ENCODE measurements around the gene XCR1.

Gene XCR1

DNA sequence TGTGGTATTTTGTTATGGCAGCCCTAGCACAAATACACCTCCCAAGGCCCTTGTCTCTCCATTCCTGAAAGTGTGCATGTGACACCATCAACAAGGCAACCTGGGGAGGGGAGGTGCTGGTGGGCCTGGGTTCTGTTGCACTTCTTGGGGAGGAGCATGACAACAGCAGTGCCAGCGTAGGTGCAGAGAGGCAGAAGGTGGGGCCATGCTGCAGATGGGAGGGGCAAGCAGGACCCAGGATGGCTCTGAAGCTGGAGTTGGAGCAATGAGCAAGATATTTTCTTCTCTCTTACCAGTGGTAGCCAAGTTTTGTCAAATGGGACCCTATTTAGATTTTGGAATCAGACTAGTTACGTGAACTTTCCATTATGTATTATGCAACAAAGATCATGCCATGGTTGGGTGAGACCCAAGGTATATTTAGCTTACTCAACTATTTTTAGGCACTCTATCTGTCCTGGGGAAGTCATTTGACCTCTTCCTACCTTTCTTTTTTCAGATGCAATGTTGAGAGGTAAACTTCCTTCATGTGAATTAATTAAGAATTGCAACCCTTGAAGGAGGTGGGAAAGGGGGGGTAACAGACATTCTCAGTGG is 35.1 kb downstream of the XCR1 start:
- POLR2A ChIA-PET = interaction anchor here (0.6 to 0.9 kb wide), 4 partner anchors 8 to 915 kb away, joined by 3 to 4 read pairs (median 4); partner anchors contain the start of gene CXCR6
- CTCF ChIA-PET = interaction anchor here (0.6 kb wide), 1 partner anchor 53 kb away, joined by 4 read pairs; no protein-coding TSS in a partner anchor
- no peak overlapping the region for H3K4me3 ChIP-seq (ENCODE audit: low read depth, low read length)
- TF ChIP-seq, protein P1, sequence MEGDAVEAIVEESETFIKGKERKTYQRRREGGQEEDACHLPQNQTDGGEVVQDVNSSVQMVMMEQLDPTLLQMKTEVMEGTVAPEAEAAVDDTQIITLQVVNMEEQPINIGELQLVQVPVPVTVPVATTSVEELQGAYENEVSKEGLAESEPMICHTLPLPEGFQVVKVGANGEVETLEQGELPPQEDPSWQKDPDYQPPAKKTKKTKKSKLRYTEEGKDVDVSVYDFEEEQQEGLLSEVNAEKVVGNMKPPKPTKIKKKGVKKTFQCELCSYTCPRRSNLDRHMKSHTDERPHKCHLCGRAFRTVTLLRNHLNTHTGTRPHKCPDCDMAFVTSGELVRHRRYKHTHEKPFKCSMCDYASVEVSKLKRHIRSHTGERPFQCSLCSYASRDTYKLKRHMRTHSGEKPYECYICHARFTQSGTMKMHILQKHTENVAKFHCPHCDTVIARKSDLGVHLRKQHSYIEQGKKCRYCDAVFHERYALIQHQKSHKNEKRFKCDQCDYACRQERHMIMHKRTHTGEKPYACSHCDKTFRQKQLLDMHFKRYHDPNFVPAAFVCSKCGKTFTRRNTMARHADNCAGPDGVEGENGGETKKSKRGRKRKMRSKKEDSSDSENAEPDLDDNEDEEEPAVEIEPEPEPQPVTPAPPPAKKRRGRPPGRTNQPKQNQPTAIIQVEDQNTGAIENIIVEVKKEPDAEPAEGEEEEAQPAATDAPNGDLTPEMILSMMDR (IDR thresholded peaks at IDR 0.05; ENCODE audit: insufficient read depth, low read length, missing control alignments) = no peak
- no peak for DNase-seq (ENCODE audit: low read depth, low spot score)

- POLR2A ChIA-PET = no interaction called here
- H3K4me3 ChIP-seq (ENCODE audit: low read depth, low read length) = no peak overlapping the region
- CTCF ChIA-PET = interaction anchor here (0.7 kb wide), 1 partner anchor 88 kb away, joined by 3 read pairs; no protein-coding TSS in a partner anchor
Measured at GRCh38 chr3:45991341-45991740, 35.9 kb downstream of the XCR1 start.

GRCh38 chr3:45990181-45990580 is 37.1 kb downstream of the XCR1 start:
- ChIA-PET POLR2A (no interaction called here), CTCF (interaction anchor here (0.8 to 2.0 kb wide), 3 partner anchors 51 to 479 kb away, joined by 3 to 4 read pairs (median 4); no protein-coding TSS in a partner anchor)
- no peak for DNase-seq (ENCODE audit: low read depth, low spot score)
- H3K4me3 ChIP-seq (ENCODE audit: low read depth, low read length) = no peak overlapping the region
- TF ChIP-seq, protein P1 (IDR thresholded peaks at IDR 0.05; ENCODE audit: insufficient read depth, low read length, missing control alignments) = no peak

More at GRCh38 chr3:45991341-45991740, 35.9 kb downstream of the XCR1 start:
- TF ChIP-seq, protein P1 (IDR thresholded peaks at IDR 0.05; ENCODE audit: insufficient read depth, low read length, missing control alignments) = no peak
- no peak for DNase-seq (ENCODE audit: low read depth, low spot score)

- ChIA-PET POLR2A (no interaction called here), CTCF (interaction anchor here (1.2 to 3.1 kb wide), 2 partner anchors 20 to 89 kb away, joined by 3 to 17 read pairs; no protein-coding TSS in a partner anchor)
- TF ChIP-seq, protein P1 (IDR thresholded peaks at IDR 0.05; ENCODE audit: insufficient read depth, low read length, missing control alignments) = no peak
- DNase-seq (ENCODE audit: low read depth, low spot score) = no peak
- no peak overlapping the region for H3K4me3 ChIP-seq (ENCODE audit: low read depth, low read length)
Measured at GRCh38 chr3:45988804-45989203, 38.5 kb downstream of the XCR1 start.

- TF ChIP-seq, protein P1 (IDR thresholded peaks at IDR 0.05; ENCODE audit: insufficient read depth, low read length, missing control alignments) = no peak
- H3K4me3 ChIP-seq (ENCODE audit: low read depth, low read length) = no peak overlapping the region
- CTCF ChIA-PET = interaction anchor here (2.3 to 3.1 kb wide), 2 partner anchors 49 to 89 kb away, joined by 8 to 17 read pairs; no protein-coding TSS in a partner anchor
- no peak for DNase-seq (ENCODE audit: low read depth, low spot score)
- POLR2A ChIA-PET = interaction anchor here (1.0 kb wide), 1 partner anchor 861 kb away, joined by 3 read pairs; no protein-coding TSS in a partner anchor
Measured at GRCh38 chr3:45988362-45988761, 38.9 kb downstream of the XCR1 start.

Data from AG04449 (cell line).